Temporal lobe (tissue), 2 donors: ENCODE measurements around the gene HORMAD1. TPM values are rescaled to one million over a fixed set of nuclear protein-coding genes. Genes with fewer than 3 reads are reported as not detected.

Experiments
- small RNA-seq: library from RNA; depleted of rRNA; stranded (forward); fragments of <200 nt; gene quantifications from one replicate; pipeline ENCODE3, GENCODE V24; 2014; ENCODE audit warnings: low replicate concordance
- total RNA-seq: library from RNA; depleted of rRNA; stranded (reverse); fragments of >200 nt; gene quantifications from one replicate; pipeline ENCODE4 v1.2.3, GENCODE V29; 2014

The HORMAD1 gene
- total RNA-seq, 1 donor from 2014 or later: 0.49 TPM

Small RNA genes lying within 50 kb of the gene (small RNA-seq; reads per million reads assigned to genes)
- not detected for gene RNU6-1042P

Other genes starting within 250 kb of the HORMAD1 start
- 20.9 TPM for gene TARS2, start 233.5 kb downstream of the HORMAD1 start, total RNA-seq
- gene ECM1, start 212.8 kb downstream of the HORMAD1 start, total RNA-seq: 1.5 TPM
- not detected for gene FALEC, start 205.1 kb downstream of the HORMAD1 start, total RNA-seq
- 0.25 TPM for gene ADAMTSL4, start 171.5 kb downstream of the HORMAD1 start, total RNA-seq
- 89.7 TPM for gene MCL1, start 141.3 kb downstream of the HORMAD1 start, total RNA-seq
- 77.2 TPM for gene ENSA, start 91.3 kb downstream of the HORMAD1 start, total RNA-seq
- 5.4 TPM for gene GOLPH3L, start 23.7 kb downstream of the HORMAD1 start, total RNA-seq
- 9.8 TPM for gene CTSS, start 44.9 kb upstream of the HORMAD1 start, total RNA-seq
- gene CTSK, start 87.4 kb upstream of the HORMAD1 start, total RNA-seq: 7.4 TPM
- 20.4 TPM for gene ARNT, start 155.7 kb upstream of the HORMAD1 start, total RNA-seq
- gene CTXND2, start 166.2 kb upstream of the HORMAD1 start, total RNA-seq: not detected
- gene SETDB1, start 205.5 kb upstream of the HORMAD1 start, total RNA-seq: 39.8 TPM